Measurements from ENCODE around the gene WDR83.

The WDR83 gene

GRCh38 chr19:12648088-12648487 is 18.5 kb upstream of the WDR83 start:
- Histone ChIP-seq H3K36me3 (ENCODE audit: control insufficient read depth in 1 of 2, insufficient read depth in 2 of 2, low read length in 2 of 2) (peaks cover 12 to 13% of the 10 kb centered on the region in 2 experiments), H3K79me2 (ENCODE audit: control insufficient read depth, insufficient read depth, low read length, poor library complexity) (no peaks in the 10 kb centered on the region), H3K14ac (ENCODE audit: low read length) (no peak overlapping the region), H3K27me3 (ENCODE audit: insufficient read depth, low read length) (no peaks in the 10 kb centered on the region), H3K9me3 (ENCODE audit: insufficient read depth, low read depth, low read length) (peaks cover 2% of the 10 kb centered on the region), H3K18ac (ENCODE audit: low read length) (no peak overlapping the region), H3K4me2 (ENCODE audit: low read length) (no peak overlapping the region), H4K91ac (ENCODE audit: low read depth, low read length) (no peak overlapping the region), H3K4ac (ENCODE audit: low read depth, low read length) (no peak overlapping the region), H2BK5ac (ENCODE audit: low read depth, low read length, poor library complexity) (no peak overlapping the region), H3K4me1 (ENCODE audit: control insufficient read depth in 1 of 2, insufficient read depth in 2 of 2, low read length in 2 of 2) (no peaks in the 10 kb centered on the region), H2BK120ac (ENCODE audit: insufficient read depth, low read length, poor library complexity) (no peak overlapping the region), H3K9ac (ENCODE audit: low read length) (no peak overlapping the region), H3K23ac (ENCODE audit: low read length) (no peak overlapping the region), H4K8ac (ENCODE audit: low read depth, low read length) (no peak overlapping the region), H2AK5ac (ENCODE audit: low read length) (no peak overlapping the region), H2AFZ (ENCODE audit: insufficient read depth, low read length, poor library complexity) (no peak overlapping the region), H4K12ac (ENCODE audit: low read depth, low read length) (no peak overlapping the region), H2BK12ac (ENCODE audit: low read length) (no peak overlapping the region), H3K27ac (ENCODE audit: low read depth, low read length) (no peak overlapping the region), H3K79me1 (ENCODE audit: low read length) (no peaks in the 10 kb centered on the region), H3K4me3 (ENCODE audit: low read depth, low read length) (no peak overlapping the region)
- DNase-seq = peak; percentile 21 to 34
- no CpG with 5 or more reads among the region's 29 CpGs for WGBS (ENCODE audit: extremely low coverage, insufficient coverage, insufficient read length)

GRCh38 chr19:12649941-12650340 is 16.7 kb upstream of the WDR83 start:
- H2BK120ac ChIP-seq (ENCODE audit: insufficient read depth, low read length, poor library complexity) = no peak overlapping the region
- no peak overlapping the region for H4K12ac ChIP-seq (ENCODE audit: low read depth, low read length)
- H3K9ac ChIP-seq (ENCODE audit: low read length) = no peak overlapping the region
- no peak overlapping the region for H3K4me2 ChIP-seq (ENCODE audit: low read length)
- H3K36me3 ChIP-seq (ENCODE audit: control insufficient read depth in 1 of 2, insufficient read depth in 2 of 2, low read length in 2 of 2) = peaks cover 14 to 18% of the 10 kb centered on the region in 2 experiments
- no peak overlapping the region for H2BK12ac ChIP-seq (ENCODE audit: low read length)
- no peak overlapping the region for H3K4ac ChIP-seq (ENCODE audit: low read depth, low read length)
- no peak overlapping the region for H3K23ac ChIP-seq (ENCODE audit: low read length)
- no peak overlapping the region for H3K14ac ChIP-seq (ENCODE audit: low read length)
- H2BK5ac ChIP-seq (ENCODE audit: low read depth, low read length, poor library complexity) = no peak overlapping the region
- no peak overlapping the region for H3K18ac ChIP-seq (ENCODE audit: low read length)
- H2AK5ac ChIP-seq (ENCODE audit: low read length) = no peak overlapping the region
- DNase-seq = no peak
- no peak overlapping the region for H3K27ac ChIP-seq (ENCODE audit: low read depth, low read length)
- H3K4me1 ChIP-seq (ENCODE audit: control insufficient read depth in 1 of 2, insufficient read depth in 2 of 2, low read length in 2 of 2) = no peaks in the 10 kb centered on the region
- no peak overlapping the region for H4K91ac ChIP-seq (ENCODE audit: low read depth, low read length)
- no peak overlapping the region for H2AFZ ChIP-seq (ENCODE audit: insufficient read depth, low read length, poor library complexity)
- no peaks in the 10 kb centered on the region for H3K79me1 ChIP-seq (ENCODE audit: low read length)
- no CpG with 5 or more reads among the region's 10 CpGs for WGBS (ENCODE audit: extremely low coverage, insufficient coverage, insufficient read length)
- no peaks in the 10 kb centered on the region for H3K27me3 ChIP-seq (ENCODE audit: insufficient read depth, low read length)
- no peaks in the 10 kb centered on the region for H3K79me2 ChIP-seq (ENCODE audit: control insufficient read depth, insufficient read depth, low read length, poor library complexity)
- H3K9me3 ChIP-seq (ENCODE audit: insufficient read depth, low read depth, low read length) = peaks cover 2% of the 10 kb centered on the region
- no peak overlapping the region for H4K8ac ChIP-seq (ENCODE audit: low read depth, low read length)
- H3K4me3 ChIP-seq (ENCODE audit: low read depth, low read length) = peak overlapping the region; percentile 30

- no peak overlapping the region for H4K8ac ChIP-seq (ENCODE audit: low read depth, low read length)
- H3K4me2 ChIP-seq (ENCODE audit: low read length) = no peak overlapping the region
- no peak overlapping the region for H3K9ac ChIP-seq (ENCODE audit: low read length)
- DNase-seq = no peak
- no peaks in the 10 kb centered on the region for H3K79me2 ChIP-seq (ENCODE audit: control insufficient read depth, insufficient read depth, low read length, poor library complexity)
- no peak overlapping the region for H3K4me3 ChIP-seq (ENCODE audit: low read depth, low read length)
- no peaks in the 10 kb centered on the region for H3K79me1 ChIP-seq (ENCODE audit: low read length)
- H2BK12ac ChIP-seq (ENCODE audit: low read length) = no peak overlapping the region
- no peak overlapping the region for H2BK5ac ChIP-seq (ENCODE audit: low read depth, low read length, poor library complexity)
- no peak overlapping the region for H2AK5ac ChIP-seq (ENCODE audit: low read length)
- H2AFZ ChIP-seq (ENCODE audit: insufficient read depth, low read length, poor library complexity) = no peak overlapping the region
- H3K23ac ChIP-seq (ENCODE audit: low read length) = no peak overlapping the region
- H3K4ac ChIP-seq (ENCODE audit: low read depth, low read length) = no peak overlapping the region
- H3K27ac ChIP-seq (ENCODE audit: low read depth, low read length) = no peak overlapping the region
- whole genome bisulfite sequencing (ENCODE audit: extremely low coverage, insufficient coverage, insufficient read length) = no CpG with 5 or more reads among the region's 6 CpGs
- H3K18ac ChIP-seq (ENCODE audit: low read length) = no peak overlapping the region
- H3K14ac ChIP-seq (ENCODE audit: low read length) = no peak overlapping the region
- no peak overlapping the region for H2BK120ac ChIP-seq (ENCODE audit: insufficient read depth, low read length, poor library complexity)
- H3K27me3 ChIP-seq (ENCODE audit: insufficient read depth, low read length) = no peaks in the 10 kb centered on the region
- peaks cover 2% of the 10 kb centered on the region for H3K9me3 ChIP-seq (ENCODE audit: insufficient read depth, low read depth, low read length)
- H4K12ac ChIP-seq (ENCODE audit: low read depth, low read length) = no peak overlapping the region
- H3K4me1 ChIP-seq (ENCODE audit: control insufficient read depth in 1 of 2, insufficient read depth in 2 of 2, low read length in 2 of 2) = no peaks in the 10 kb centered on the region
- H3K36me3 ChIP-seq (ENCODE audit: control insufficient read depth in 1 of 2, insufficient read depth in 2 of 2, low read length in 2 of 2) = peaks cover 31 to 34% of the 10 kb centered on the region in 2 experiments
- H4K91ac ChIP-seq (ENCODE audit: low read depth, low read length) = no peak overlapping the region
Measured at GRCh38 chr19:12652219-12652618, 14.4 kb upstream of the WDR83 start.

- WGBS (ENCODE audit: extremely low coverage, insufficient coverage, insufficient read length) = no CpG with 5 or more reads among the region's 8 CpGs
- no peak overlapping the region for H3K9ac ChIP-seq (ENCODE audit: low read length)
- no peak overlapping the region for H4K12ac ChIP-seq (ENCODE audit: low read depth, low read length)
Measured at GRCh38 chr19:12655546-12655945, 11.1 kb upstream of the WDR83 start.

More at GRCh38 chr19:12655546-12655945, 11.1 kb upstream of the WDR83 start:
- no peak overlapping the region for H3K27ac ChIP-seq (ENCODE audit: low read depth, low read length)
- no peaks in the 10 kb centered on the region for H3K27me3 ChIP-seq (ENCODE audit: insufficient read depth, low read length)
- H3K79me1 ChIP-seq (ENCODE audit: low read length) = no peaks in the 10 kb centered on the region
- no peak overlapping the region for H4K91ac ChIP-seq (ENCODE audit: low read depth, low read length)
- H2BK5ac ChIP-seq (ENCODE audit: low read depth, low read length, poor library complexity) = no peak overlapping the region
- H3K36me3 ChIP-seq (ENCODE audit: control insufficient read depth in 1 of 2, insufficient read depth in 2 of 2, low read length in 2 of 2) = peaks cover 38 to 41% of the 10 kb centered on the region in 2 experiments
- no peak overlapping the region for H2AFZ ChIP-seq (ENCODE audit: insufficient read depth, low read length, poor library complexity)
- no peak overlapping the region for H3K23ac ChIP-seq (ENCODE audit: low read length)
- H3K9me3 ChIP-seq (ENCODE audit: insufficient read depth, low read depth, low read length) = peaks cover 1% of the 10 kb centered on the region
- H3K4me1 ChIP-seq (ENCODE audit: control insufficient read depth in 1 of 2, insufficient read depth in 2 of 2, low read length in 2 of 2) = no peaks in the 10 kb centered on the region
- H4K8ac ChIP-seq (ENCODE audit: low read depth, low read length) = no peak overlapping the region
- H3K4me2 ChIP-seq (ENCODE audit: low read length) = no peak overlapping the region
- no peak overlapping the region for H3K4ac ChIP-seq (ENCODE audit: low read depth, low read length)
- no peak overlapping the region for H2BK120ac ChIP-seq (ENCODE audit: insufficient read depth, low read length, poor library complexity)
- no peak overlapping the region for H3K18ac ChIP-seq (ENCODE audit: low read length)
- no peak overlapping the region for H3K14ac ChIP-seq (ENCODE audit: low read length)
- DNase-seq = no peak
- H2BK12ac ChIP-seq (ENCODE audit: low read length) = no peak overlapping the region
- H2AK5ac ChIP-seq (ENCODE audit: low read length) = no peak overlapping the region
- no peak overlapping the region for H3K4me3 ChIP-seq (ENCODE audit: low read depth, low read length)
- no peaks in the 10 kb centered on the region for H3K79me2 ChIP-seq (ENCODE audit: control insufficient read depth, insufficient read depth, low read length, poor library complexity)

All from trophoblast cell (in vitro differentiated cells and primary cell).